Measurements from ENCODE around the gene DDX4. TPM values are rescaled to one million over a fixed set of nuclear protein-coding genes. Genes with fewer than 3 reads are reported as not detected.
A peak's percentile ranks its signal among the peaks of the same experiment; 100 is the strongest.
"Not testable (repeated sequence)": the region's sequence is repeated elsewhere in the genome, so short reads cannot be mapped to it uniquely, and the experiment has no call there.

Gene DDX4
- total RNA-seq, 1 donor from 2014 or later: under 0.01 TPM

DNA sequence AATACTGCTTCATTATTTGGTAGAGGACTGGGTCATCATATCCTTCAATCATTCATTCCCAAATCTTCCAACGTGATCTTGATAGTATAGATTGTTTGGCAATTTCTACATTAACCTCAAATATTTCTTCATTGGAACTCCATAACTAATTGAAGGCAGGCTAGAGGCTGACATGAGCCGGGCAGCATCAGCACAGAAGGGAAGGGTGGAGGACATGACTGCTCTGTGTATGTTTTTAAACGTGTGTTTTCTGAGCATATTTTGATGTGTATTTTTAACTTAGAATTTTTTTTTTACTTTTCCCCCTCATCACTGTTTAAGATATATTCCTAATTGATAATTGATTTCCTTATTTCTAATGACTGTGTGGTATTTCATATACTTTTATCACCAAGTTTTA, 12.6 kb downstream of the DDX4 start:
- Histone ChIP-seq H3K36me3 (ENCODE audit: control insufficient read depth, insufficient read depth, low read length) (no peaks in the 10 kb centered on the region), H3K27me3 (ENCODE audit: control insufficient read depth, insufficient read depth, low read length) (no peaks in the 10 kb centered on the region), H3K4me3 (ENCODE audit: low read depth, low read length) (no peak overlapping the region)
- FAIRE-seq (no peak), DNase-seq (ENCODE audit: low read depth) (no peak)
- TF ChIP-seq, protein P1, sequence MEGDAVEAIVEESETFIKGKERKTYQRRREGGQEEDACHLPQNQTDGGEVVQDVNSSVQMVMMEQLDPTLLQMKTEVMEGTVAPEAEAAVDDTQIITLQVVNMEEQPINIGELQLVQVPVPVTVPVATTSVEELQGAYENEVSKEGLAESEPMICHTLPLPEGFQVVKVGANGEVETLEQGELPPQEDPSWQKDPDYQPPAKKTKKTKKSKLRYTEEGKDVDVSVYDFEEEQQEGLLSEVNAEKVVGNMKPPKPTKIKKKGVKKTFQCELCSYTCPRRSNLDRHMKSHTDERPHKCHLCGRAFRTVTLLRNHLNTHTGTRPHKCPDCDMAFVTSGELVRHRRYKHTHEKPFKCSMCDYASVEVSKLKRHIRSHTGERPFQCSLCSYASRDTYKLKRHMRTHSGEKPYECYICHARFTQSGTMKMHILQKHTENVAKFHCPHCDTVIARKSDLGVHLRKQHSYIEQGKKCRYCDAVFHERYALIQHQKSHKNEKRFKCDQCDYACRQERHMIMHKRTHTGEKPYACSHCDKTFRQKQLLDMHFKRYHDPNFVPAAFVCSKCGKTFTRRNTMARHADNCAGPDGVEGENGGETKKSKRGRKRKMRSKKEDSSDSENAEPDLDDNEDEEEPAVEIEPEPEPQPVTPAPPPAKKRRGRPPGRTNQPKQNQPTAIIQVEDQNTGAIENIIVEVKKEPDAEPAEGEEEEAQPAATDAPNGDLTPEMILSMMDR (IDR thresholded peaks at IDR 0.05; ENCODE audit: insufficient read depth, low read length, severe bottlenecking): no peak

- DNase-seq (ENCODE audit: low read depth): peak; percentile 51
- H3K27me3 ChIP-seq (ENCODE audit: control insufficient read depth, insufficient read depth, low read length): no peaks in the 10 kb centered on the region
- no peak for FAIRE-seq
- no peaks in the 10 kb centered on the region for H3K36me3 ChIP-seq (ENCODE audit: control insufficient read depth, insufficient read depth, low read length)
- TF ChIP-seq, protein P1 (IDR thresholded peaks at IDR 0.05; ENCODE audit: insufficient read depth, low read length, severe bottlenecking): no peak
- H3K4me3 ChIP-seq (ENCODE audit: low read depth, low read length): no peak overlapping the region
Measured at GRCh38 chr5:55758231-55758630, 20.4 kb downstream of the DDX4 start.

- no peak for FAIRE-seq
Measured at GRCh38 chr5:55758714-55759113, 20.9 kb downstream of the DDX4 start.

DNA sequence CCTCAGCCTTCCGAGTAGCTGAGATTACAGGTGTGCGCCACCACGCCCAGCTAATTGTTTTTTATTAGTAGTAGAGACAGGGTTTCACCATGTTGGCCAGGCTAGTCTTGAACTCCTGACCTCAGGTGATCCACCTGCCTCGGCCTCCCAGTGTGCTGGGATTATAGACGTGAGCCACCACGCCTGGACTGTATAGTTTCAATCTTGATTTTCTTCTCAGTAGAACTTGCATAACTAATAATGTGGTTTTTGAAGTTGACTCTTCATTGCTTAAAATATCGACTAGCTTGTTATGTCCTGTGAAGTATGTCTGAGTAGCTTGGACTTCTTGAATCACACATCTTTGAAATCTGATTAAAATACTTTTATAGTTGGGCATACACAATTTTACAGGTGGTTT, 23.9 kb downstream of the DDX4 start:
- FAIRE-seq: not testable (repeated sequence)

More at GRCh38 chr5:55758714-55759113, 20.9 kb downstream of the DDX4 start:
- TF ChIP-seq, protein P1 (IDR thresholded peaks at IDR 0.05; ENCODE audit: insufficient read depth, low read length, severe bottlenecking): no peak
- DNase-seq (ENCODE audit: low read depth): no peak
- Histone ChIP-seq H3K4me3 (ENCODE audit: low read depth, low read length) (no peak overlapping the region), H3K36me3 (ENCODE audit: control insufficient read depth, insufficient read depth, low read length) (no peaks in the 10 kb centered on the region), H3K27me3 (ENCODE audit: control insufficient read depth, insufficient read depth, low read length) (no peaks in the 10 kb centered on the region)

DNA sequence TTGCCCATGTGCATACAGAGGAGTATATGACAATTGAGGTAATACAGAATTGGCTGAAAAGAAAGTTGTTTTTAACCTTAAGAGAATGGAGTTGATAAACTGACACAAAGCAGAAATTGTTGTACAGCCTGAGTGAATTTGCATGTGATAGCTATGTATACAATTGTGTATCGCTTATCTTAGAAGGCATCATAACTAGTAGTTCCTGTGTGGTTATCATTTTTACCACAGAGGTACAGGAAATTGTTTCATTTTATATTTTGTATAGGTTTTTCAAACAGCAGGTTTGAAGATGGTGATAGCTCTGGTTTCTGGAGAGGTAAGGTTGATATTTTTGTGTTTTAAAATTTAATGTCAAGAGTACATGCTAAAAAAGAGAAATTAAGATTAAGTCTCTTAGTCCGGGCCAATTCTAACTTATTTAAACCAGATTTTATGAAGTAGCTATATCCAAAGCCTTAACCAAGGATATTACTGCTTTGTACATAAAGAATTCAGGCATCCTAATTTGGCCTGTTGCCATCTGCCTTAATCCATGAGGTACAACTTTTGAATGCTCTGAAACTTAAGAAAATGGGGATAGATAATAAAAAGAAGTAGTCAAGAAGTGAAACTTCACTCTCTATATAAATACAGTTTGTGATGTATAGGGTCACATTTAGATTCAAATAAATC, 26.0 kb downstream of the DDX4 start:
- no peaks in the 10 kb centered on the region for H3K36me3 ChIP-seq (ENCODE audit: control insufficient read depth, insufficient read depth, low read length)
- no peak for FAIRE-seq
- no peaks in the 10 kb centered on the region for H3K27me3 ChIP-seq (ENCODE audit: control insufficient read depth, insufficient read depth, low read length)
- TF ChIP-seq, protein P1 (IDR thresholded peaks at IDR 0.05; ENCODE audit: insufficient read depth, low read length, severe bottlenecking): no peak
- no peak for DNase-seq (ENCODE audit: low read depth)
- H3K4me3 ChIP-seq (ENCODE audit: low read depth, low read length): no peak overlapping the region

More for the DNA sequence above, 23.9 kb downstream of the DDX4 start:
- not testable (repeated sequence) for H3K36me3 ChIP-seq (ENCODE audit: control insufficient read depth, insufficient read depth, low read length); H3K4me3 ChIP-seq (ENCODE audit: low read depth, low read length); H3K27me3 ChIP-seq (ENCODE audit: control insufficient read depth, insufficient read depth, low read length); DNase-seq (ENCODE audit: low read depth)

- H3K36me3 ChIP-seq (ENCODE audit: control insufficient read depth, insufficient read depth, low read length): no peaks in the 10 kb centered on the region
- H3K27me3 ChIP-seq (ENCODE audit: control insufficient read depth, insufficient read depth, low read length): no peaks in the 10 kb centered on the region
- H3K4me3 ChIP-seq (ENCODE audit: low read depth, low read length): no peak overlapping the region
- TF ChIP-seq, protein P1 (IDR thresholded peaks at IDR 0.05; ENCODE audit: insufficient read depth, low read length, severe bottlenecking): no peak
- DNase-seq (ENCODE audit: low read depth) (no peak), FAIRE-seq (no peak)
Measured at GRCh38 chr5:55768279-55768678, 30.4 kb downstream of the DDX4 start.

Data from bronchial epithelial cell (primary cell).